ENCODE data around the gene KLRF1. TPM values are rescaled to one million over a fixed set of nuclear protein-coding genes. Genes with fewer than 3 reads are reported as not detected.
"Not testable (repeated sequence)": the region's sequence is repeated elsewhere in the genome, so short reads cannot be mapped to it uniquely, and the experiment has no call there.

KLRF1 gene
- polyA plus RNA-seq, 1 of the 3 experiments (the other 2 are of a cell fraction): not detected

- Histone ChIP-seq H3K27ac (ENCODE audit: low read depth in 2 of 2, low read length in 1 of 2) (no peak overlapping the region), H3K4me3 (ENCODE audit: low read depth in 2 of 2, low read length in 1 of 2) (no peak overlapping the region), H3K9me3 (no peaks in the 10 kb centered on the region), H3K4me2 (no peak overlapping the region), H2AFZ (ENCODE audit: low read depth) (no peak overlapping the region), H3K9ac (no peak overlapping the region), H3K79me2 (ENCODE audit: insufficient read depth) (no peaks in the 10 kb centered on the region), H3F3A (replicated peaks; ENCODE audit: insufficient read depth) (no peaks in the 10 kb centered on the region), H4K20me1 (ENCODE audit: insufficient read depth) (no peaks in the 10 kb centered on the region), H3K4me1 (ENCODE audit: control insufficient read depth in 1 of 2, insufficient read depth in 2 of 2, low read depth in 1 of 2, low read length in 1 of 2) (no peaks in the 10 kb centered on the region), H3K9me2 (no peaks in the 10 kb centered on the region), H3K27me3 (ENCODE audit: insufficient read depth) (no peaks in the 10 kb centered on the region; the same call in 1 of the 2 replicates), H3K36me3 (replicated peaks in 1 of 2; ENCODE audit: control insufficient read depth in 1 of 2, insufficient read depth in 2 of 2, low read length in 1 of 2) (no peaks in the 10 kb centered on the region)
- CTCF ChIA-PET: interaction anchor here (0.9 to 1.3 kb wide), 2 partner anchors 122 to 1215 kb away, joined by 3 read pairs; no protein-coding TSS in a partner anchor
- POLR2A ChIA-PET: no interaction called here
- TF ChIP-seq, protein P1, sequence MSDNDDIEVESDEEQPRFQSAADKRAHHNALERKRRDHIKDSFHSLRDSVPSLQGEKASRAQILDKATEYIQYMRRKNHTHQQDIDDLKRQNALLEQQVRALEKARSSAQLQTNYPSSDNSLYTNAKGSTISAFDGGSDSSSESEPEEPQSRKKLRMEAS (IDR thresholded peaks at IDR 0.05; ENCODE audit: low read depth): no peak
- TF ChIP-seq RCOR1 (IDR thresholded peaks at IDR 0.05; ENCODE audit: low read length) (no peak), ZBTB33 (IDR thresholded peaks at IDR 0.05; ENCODE audit: borderline replicate concordance, low read depth) (no peak), RAD21 (IDR thresholded peaks at IDR 0.05; ENCODE audit: low read length) (no peak), IRF3 (IDR thresholded peaks at IDR 0.05; ENCODE audit: low read depth, low read length) (no peak)
- 17% methylated on average over 11 of the region's 11 CpGs for WGBS (ENCODE audit: low lambda C conversion rate)
- no peak for DNase-seq
Measured at GRCh38 chr12:9872742-9873141, 45.5 kb downstream of the KLRF1 start.

DNA sequence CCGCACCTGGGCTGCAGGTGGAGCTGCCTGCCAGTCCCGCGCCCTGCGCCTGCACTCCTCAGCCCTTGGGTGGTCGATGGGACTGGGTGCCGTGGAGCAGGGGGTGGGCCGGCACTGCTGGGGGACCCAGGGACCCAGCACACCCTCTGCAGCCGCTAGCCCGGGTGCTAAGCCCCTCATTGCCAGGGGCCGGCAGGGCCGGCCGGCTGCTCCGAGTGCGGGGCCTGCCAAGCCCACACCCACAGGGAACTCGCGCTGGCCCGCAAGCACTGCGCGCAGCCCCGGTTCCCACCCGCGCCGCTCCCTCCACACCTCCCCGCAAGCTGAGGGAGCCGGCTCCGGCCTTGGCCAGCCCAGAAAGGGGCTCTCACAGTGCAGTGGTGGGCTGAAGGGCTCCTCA is 48.8 kb downstream of the KLRF1 start:
- H3K27ac ChIP-seq (ENCODE audit: low read depth in 2 of 2, low read length in 1 of 2); H3K4me2 ChIP-seq; H3K27me3 ChIP-seq (ENCODE audit: insufficient read depth); POLR2A ChIA-PET; H3K79me2 ChIP-seq (ENCODE audit: insufficient read depth); H3K36me3 ChIP-seq (replicated peaks in 1 of 2; ENCODE audit: control insufficient read depth in 1 of 2, insufficient read depth in 2 of 2, low read length in 1 of 2); H3K9ac ChIP-seq; DNase-seq; H3K4me1 ChIP-seq (ENCODE audit: control insufficient read depth in 1 of 2, insufficient read depth in 2 of 2, low read depth in 1 of 2, low read length in 1 of 2); H3F3A ChIP-seq (replicated peaks; ENCODE audit: insufficient read depth); H2AFZ ChIP-seq (ENCODE audit: low read depth); H4K20me1 ChIP-seq (ENCODE audit: insufficient read depth); H3K4me3 ChIP-seq (ENCODE audit: low read depth in 2 of 2, low read length in 1 of 2); H3K9me2 ChIP-seq; H3K9me3 ChIP-seq: not testable (repeated sequence)
- WGBS (ENCODE audit: low lambda C conversion rate): 0% methylated on average over 1 of the region's 26 CpGs
- CTCF ChIA-PET: interaction anchor here (0.9 kb wide), 1 partner anchor 125 kb away, joined by 3 read pairs; no protein-coding TSS in a partner anchor

- WGBS (ENCODE audit: low lambda C conversion rate): 11% methylated on average over 4 of the region's 4 CpGs
- POLR2A ChIA-PET: no interaction called here
Measured at GRCh38 chr12:9880532-9881078, 53.3 kb downstream of the KLRF1 start.

More at GRCh38 chr12:9880532-9881078, 53.3 kb downstream of the KLRF1 start:
- no peak overlapping the region for H3K27ac ChIP-seq (ENCODE audit: low read depth in 2 of 2, low read length in 1 of 2)
- DNase-seq: no peak
- H3K9me3 ChIP-seq: no peaks in the 10 kb centered on the region
- no peak for TF ChIP-seq RFX5 (IDR thresholded peaks at IDR 0.05; ENCODE audit: low read length)
- no peak for TF ChIP-seq RAD21 (IDR thresholded peaks at IDR 0.05; ENCODE audit: low read length)
- TF ChIP-seq, protein P1 (IDR thresholded peaks at IDR 0.05; ENCODE audit: low read depth): no peak
- TF ChIP-seq GATA2 (CRISPR knock-in tag; IDR thresholded peaks at IDR 0.05): no peak
- CTCF ChIA-PET: no interaction called here
- no peaks in the 10 kb centered on the region for H3K4me1 ChIP-seq (ENCODE audit: control insufficient read depth in 1 of 2, insufficient read depth in 2 of 2, low read depth in 1 of 2, low read length in 1 of 2)
- no peaks in the 10 kb centered on the region for H4K20me1 ChIP-seq (ENCODE audit: insufficient read depth)
- peaks cover 13% of the 10 kb centered on the region; the same call in 1 of the 2 replicates for H3K27me3 ChIP-seq (ENCODE audit: insufficient read depth)
- no peaks in the 10 kb centered on the region for H3F3A ChIP-seq (replicated peaks; ENCODE audit: insufficient read depth)
- H3K79me2 ChIP-seq (ENCODE audit: insufficient read depth): no peaks in the 10 kb centered on the region
- no peak overlapping the region for H3K4me2 ChIP-seq
- H3K9ac ChIP-seq: no peak overlapping the region
- no peak overlapping the region for H2AFZ ChIP-seq (ENCODE audit: low read depth)
- no peak overlapping the region for H3K4me3 ChIP-seq (ENCODE audit: low read depth in 2 of 2, low read length in 1 of 2)
- no peaks in the 10 kb centered on the region for H3K9me2 ChIP-seq
- no peaks in the 10 kb centered on the region for H3K36me3 ChIP-seq (replicated peaks in 1 of 2; ENCODE audit: control insufficient read depth in 1 of 2, insufficient read depth in 2 of 2, low read length in 1 of 2)
